K562 (cell line): ENCODE measurements around the gene PKHD1. TPM values are rescaled to one million over a fixed set of nuclear protein-coding genes. Genes with fewer than 3 reads are reported as not detected.

Experiments
- ATAC-seq: fragments of 200-7000 bp; cut with Tn5 transposase; 3 replicates; pipeline ENCODE4 v1.9.1; 2020; ENCODE audit warnings: moderate library complexity
- BruUV-seq: library from RNA; stranded (reverse); fragments of 400-500 nt; replicated peaks from 2 replicates; lab custom pipeline; 2021; lab: Mats Ljungman, UMichigan
- CTCF ChIA-PET: fragments of 300-600 bp; formaldehyde crosslinking; extraction: SDS; loops from one replicate; lab custom pipeline; 2021; ENCODE audit warnings: low intra/inter-chr PET ratio; lab: Yijun Ruan, JAX
- POLR2A ChIA-PET: fragments of 300-600, 350-650 bp; sonication (Branson Sonifier 250); formaldehyde crosslinking; extraction: SDS; loops from one replicate; lab custom pipeline; 2021; ENCODE audit warnings: antibody characterized with exemption, inconsistent platforms; lab: Yijun Ruan, JAX
- DNase-seq, 4 experiments: peaks; one replicate each; pipeline versions ENCODE4 v3.0.0 to v3.0.0-alpha.2; 2011 to 2018; ENCODE audit warnings: low spot score in 3 of 4, mixed read lengths in 3 of 4; ENCODE audit errors: extremely low read depth in 1 of 4
- FAIRE-seq: peaks from 2 replicates; lab custom pipeline; 2011; peaks lifted over from hg19 to GRCh38; lab: Jason Lieb, UNC
- H2AFZ ChIP-seq: 2 replicates; pipeline ENCODE4 v1.6.0; 2011; ENCODE audit warnings: low read depth, low read length, control low read depth, inconsistent platforms
- H3K27ac ChIP-seq: fragments of 200-600 bp; 3 replicates; pipeline ENCODE4 v1.8.0; 2011; ENCODE audit warnings: low read depth, mild to moderate bottlenecking, control low read depth, inconsistent platforms, low read length, moderate library complexity, mixed read lengths; ENCODE audit errors: extremely low read depth
- H3K27me3 ChIP-seq, 2 experiments: fragments of 300-600 bp in 1 of 2; 2 replicates in 1 of 2; 3 replicates in 1 of 2; pipeline versions ENCODE4 v1.6.0 to v1.8.0; 2011; ENCODE audit warnings: inconsistent platforms in 2 of 2, low read length in 2 of 2, mild to moderate bottlenecking in 1 of 2, mixed read lengths in 1 of 2, moderate library complexity in 1 of 2; ENCODE audit not compliant: control insufficient read depth in 2 of 2, insufficient read depth in 2 of 2
- H3K36me3 ChIP-seq: fragments of 300-600 bp; 3 replicates; pipeline ENCODE4 v1.8.0; 2011; ENCODE audit warnings: mild to moderate bottlenecking, low read length, inconsistent platforms; ENCODE audit not compliant: control insufficient read depth, insufficient read depth
- H3K4me1 ChIP-seq, 2 experiments: fragments of 200-600 bp in 1 of 2; replicated peaks in 1 of 2; 2 replicates in 1 of 2; 3 replicates in 1 of 2; pipeline versions ENCODE4 v1.5.1 to v1.8.0; 2011; ENCODE audit warnings: inconsistent platforms in 2 of 2, low read length in 2 of 2, mild to moderate bottlenecking in 1 of 2, mixed read lengths in 1 of 2, moderate library complexity in 1 of 2; ENCODE audit not compliant: control insufficient read depth in 2 of 2, insufficient read depth in 2 of 2
- H3K4me2 ChIP-seq: 2 replicates; pipeline ENCODE4 v1.6.1; 2011; ENCODE audit warnings: low read length, control low read depth, inconsistent platforms, mixed read lengths; ENCODE audit not compliant: insufficient read depth
- H3K4me3 ChIP-seq: fragments of 200-600 bp; sonication (generic), shearing (Covaris generic); 2 replicates; pipeline ENCODE4 v1.5.1; 2016; ENCODE audit warnings: control low read depth, inconsistent platforms
- H3K79me2 ChIP-seq: fragments of 200-600 bp; 3 replicates; pipeline ENCODE4 v1.8.0; 2011; ENCODE audit warnings: low read length, inconsistent platforms; ENCODE audit not compliant: control insufficient read depth, insufficient read depth
- H3K9ac ChIP-seq, 2 experiments: 2 replicates each; pipeline versions ENCODE4 v1.6.0 to v1.6.1; 2011; ENCODE audit warnings: low read depth in 2 of 2, low read length in 2 of 2, control low read depth in 1 of 2, inconsistent platforms in 1 of 2, mild to moderate bottlenecking in 1 of 2, mixed read lengths in 1 of 2; ENCODE audit not compliant: insufficient read depth in 1 of 2
- H3K9me1 ChIP-seq: one replicate; pipeline ENCODE4 v1.6.0; 2011; ENCODE audit warnings: inconsistent platforms, mild to moderate bottlenecking, low read length, moderate library complexity; ENCODE audit not compliant: control insufficient read depth, insufficient read depth
- H3K9me3 ChIP-seq: replicated peaks from 2 replicates; pipeline ENCODE4 v1.5.1; 2011; ENCODE audit warnings: low read depth, low read length, inconsistent platforms; ENCODE audit not compliant: control insufficient read depth, insufficient read depth
- H4K20me1 ChIP-seq: replicated peaks from 2 replicates; pipeline ENCODE4 v1.6.1; 2011; ENCODE audit warnings: low read length, inconsistent platforms, mixed read lengths; ENCODE audit not compliant: control insufficient read depth, insufficient read depth
- CBFB ChIP-seq: sonication (generic); formaldehyde crosslinking; IDR thresholded peaks from 2 replicates; pipeline ENCODE4 v1.4.0; 2020; ENCODE audit warnings: mild to moderate bottlenecking, missing genetic modification reagents
- CREB3L1 ChIP-seq: fragments of 450-650 bp; IDR thresholded peaks from 2 replicates; pipeline ENCODE4 v1.6.1; 2014; ENCODE audit warnings: low read depth, mild to moderate bottlenecking, moderate library complexity, borderline replicate concordance
- HDAC3 ChIP-seq: fragments of 450-650 bp; IDR thresholded peaks from 2 replicates; pipeline ENCODE4 v1.6.1; 2018; ENCODE audit warnings: borderline replicate concordance, mild to moderate bottlenecking, moderate library complexity; ENCODE audit not compliant: partially characterized antibody
- KAT2B ChIP-seq: IDR thresholded peaks from one replicate; pipeline ENCODE4 v1.6.1; 2012; ENCODE audit warnings: low read depth, mild to moderate bottlenecking, control low read depth, inconsistent platforms, low read length, moderate library complexity
- NR2F6 ChIP-seq: fragments of 450-650 bp; formaldehyde crosslinking; IDR thresholded peaks from 2 replicates; pipeline ENCODE4 v1.4.0; 2020; ENCODE audit warnings: mild to moderate bottlenecking
- RBM22 ChIP-seq: fragments of 200-400 bp; formaldehyde crosslinking; IDR thresholded peaks from 2 replicates; pipeline ENCODE4 v1.6.1; 2018; ENCODE audit warnings: low read length, low read depth; ENCODE audit not compliant: poor library complexity, severe bottlenecking
- SPI1 ChIP-seq: IDR thresholded peaks from 2 replicates; pipeline ENCODE4 v1.6.1; 2011; ENCODE audit warnings: low read depth, low read length, control low read depth, borderline replicate concordance
- ZNF253 ChIP-seq: fragments of 250-450 bp; sonication (Bioruptor Pico); conservative IDR thresholded peaks from 2 replicates; pipeline ENCODE4 v1.6.1; 2021; ENCODE audit warnings: mild to moderate bottlenecking
- ZNF3 ChIP-seq: fragments of 250-450 bp; sonication (Bioruptor Pico); IDR thresholded peaks from 2 replicates; pipeline ENCODE4 v1.5.0; 2021; ENCODE audit warnings: mild to moderate bottlenecking, moderate library complexity
- ZNF354B ChIP-seq: fragments of 250-450 bp; sonication (Bioruptor Pico); IDR thresholded peaks from 2 replicates; pipeline ENCODE4 v1.4.0; 2020
- ZNF707 ChIP-seq: fragments of 250-450 bp; sonication (Bioruptor Pico); conservative IDR thresholded peaks from 2 replicates; pipeline ENCODE4 v1.8.0; 2022; ENCODE audit warnings: inconsistent platforms, mild to moderate bottlenecking, moderate library complexity
- WGBS: fragments of 100-300 bp; shearing (Covaris generic); methylation state at CpG from one replicate; pipeline ENCODE4 v1.1.6; 2016; ENCODE audit warnings: low coverage, mixed read lengths; ENCODE audit not compliant: insufficient coverage; ENCODE audit errors: missing lambda C conversion rate; 5-methylcytosine and 5-hydroxymethylcytosine counted together
- in situ Hi-C: fragments of 300-500 bp; cut with MboI; formaldehyde crosslinking; loops from 4 replicates; pipeline ENCODE4 v1.15.0; 2018; ENCODE audit warnings: inconsistent platforms, mixed read lengths
- intact Hi-C: fragments of 100-400 bp; cut with micrococcal nuclease; formaldehyde crosslinking; loops from 2 replicates; pipeline ENCODE4 v1.14.2; 2022
- polyA plus RNA-seq, 8 experiments: library from polyadenylated mRNA; depleted of rRNA in 4 of 8; stranded (reverse) in 5 of 8; unstranded in 3 of 8; fragments of >200 nt; fragmentation: Nextera tagmentation in 2 of 8; fragmentation: Illumina TruSeq in 1 of 8; extraction: Ambion mirVana in 2 of 8; extraction: Trizol in 1 of 8; gene quantifications; 2 replicates each; pipeline versions ENCODE4 v1.2.1 to v1.2.3, GENCODE V29; 2011 to 2014; ENCODE audit warnings: inconsistent platforms in 1 of 8, missing spikeins in 1 of 8
- total RNA-seq, 7 experiments: library from RNA; depleted of rRNA in 6 of 7; stranded (reverse); fragments of >200 nt in 6 of 7; fragmentation: Illumina TruSeq in 2 of 7; extraction: Trizol in 2 of 7; gene quantifications; 2 replicates each; pipeline versions ENCODE4 v1.2.1 to v1.2.3, GENCODE V29; 2011 to 2021; ENCODE audit warnings: low replicate concordance in 1 of 7

Gene PKHD1
- total and polyA plus RNA-seq, 9 of the 15 experiments (the other 6 are each of a cell fraction or from before 2014, with no cell fraction given): 0.01 to 0.04 (median 0.01) TPM; not detected in 6

DNA sequence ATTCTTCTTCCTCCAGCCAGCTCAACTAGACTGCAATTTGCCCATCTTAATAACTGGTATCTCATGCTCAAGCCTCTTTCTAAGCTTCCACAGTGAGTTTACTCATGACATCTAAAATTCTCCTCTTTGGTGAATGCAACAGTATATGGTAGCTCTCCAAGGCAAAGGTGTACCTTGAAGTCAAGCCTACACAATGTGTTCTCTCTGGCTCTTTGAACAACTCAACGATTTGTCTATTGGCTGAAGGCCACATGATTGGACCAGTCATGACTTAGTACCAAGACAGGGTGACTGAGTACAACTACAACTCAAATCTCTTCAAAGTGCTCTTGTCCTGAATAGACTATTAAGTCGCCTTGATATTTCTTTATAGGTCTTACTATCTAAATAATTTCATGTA is 199.6 kb downstream of the PKHD1 start:
- no peak for TF ChIP-seq KAT2B
- no peak for TF ChIP-seq ZNF707 (CRISPR knock-in tag)
- TF ChIP-seq CREB3L1: no peak
- no peak for TF ChIP-seq CBFB (CRISPR knock-in tag)
- no peak for TF ChIP-seq SPI1
- no peak for TF ChIP-seq ZNF3
- no peak for TF ChIP-seq HDAC3
- TF ChIP-seq RBM22: no peak
- TF ChIP-seq ZNF253 (CRISPR knock-in tag): no peak
- no peak for TF ChIP-seq ZNF354B (CRISPR knock-in tag)
- TF ChIP-seq NR2F6: no peak
- H3K4me2 ChIP-seq: no peak overlapping the region
- ChIA-PET POLR2A (no interaction called here), CTCF (no interaction called here)
- H2AFZ ChIP-seq: no peak overlapping the region
- DNase-seq (no peak), FAIRE-seq (no peak), ATAC-seq (no peak)
- H3K79me2 ChIP-seq: no peaks in the 10 kb centered on the region
- in situ Hi-C loops: no loop called here
- H3K9me1 ChIP-seq: no peaks in the 10 kb centered on the region
- H3K36me3 ChIP-seq: no peaks in the 10 kb centered on the region
- no peak overlapping the region for H3K4me3 ChIP-seq
- 4% methylated on average over 2 of the region's 2 CpGs for WGBS
- H3K4me1 ChIP-seq: no peaks in the 10 kb centered on the region
- H3K9ac ChIP-seq: no peak overlapping the region
- H3K27ac ChIP-seq: no peak overlapping the region
- no peaks in the 10 kb centered on the region for H4K20me1 ChIP-seq
- no peaks in the 10 kb centered on the region for H3K9me3 ChIP-seq
- no peaks in the 10 kb centered on the region for H3K27me3 ChIP-seq
- intact Hi-C loops: no loop called here
- BruUV-seq: no TSS peak
